ENCODE measurements around the gene CASP9.

DNA sequence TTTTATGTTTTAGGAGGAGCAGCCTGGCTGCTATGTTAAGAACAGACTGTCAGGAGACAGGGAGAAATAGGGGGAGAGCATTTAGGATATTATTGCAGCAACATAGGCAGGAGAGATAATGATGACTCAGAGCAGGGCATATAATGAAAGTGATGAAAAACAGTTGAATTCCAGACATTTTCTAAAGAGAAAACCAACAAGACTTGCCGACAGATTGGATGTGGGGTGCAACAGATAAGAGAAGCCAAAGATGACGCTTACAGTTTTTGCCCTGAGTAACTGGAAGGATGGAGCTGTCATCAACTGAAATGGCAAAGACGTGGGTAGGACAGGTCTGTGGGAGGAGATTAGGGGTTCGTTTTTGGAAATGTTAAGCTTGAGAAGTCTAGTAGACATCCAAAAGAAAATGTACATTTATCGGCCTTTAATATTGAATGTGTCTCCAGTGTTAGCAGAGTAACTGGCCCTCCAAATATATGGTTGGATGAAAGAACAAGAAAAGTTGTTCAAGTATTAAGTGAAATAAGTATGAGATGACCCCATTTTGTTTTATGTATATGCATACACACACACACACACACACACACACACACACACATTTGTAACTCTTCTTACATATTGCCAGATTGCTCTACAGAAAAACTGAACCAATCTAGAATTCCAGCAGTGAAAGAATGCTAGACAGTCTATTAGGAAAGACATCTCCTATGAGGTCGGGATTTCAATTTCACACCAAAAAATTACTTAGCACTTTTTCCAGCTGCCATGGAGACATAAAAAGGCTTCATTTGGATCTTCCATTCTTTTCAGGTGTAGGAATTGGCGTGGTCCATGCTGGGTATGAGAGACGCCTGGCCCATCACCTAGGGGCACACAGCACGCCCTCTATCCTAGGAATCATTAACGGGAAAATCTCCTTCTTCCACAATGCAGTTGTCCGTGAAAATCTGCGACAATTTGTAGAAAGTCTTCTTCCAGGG is 19.9 kb upstream of the CASP9 start:
- TF ChIP-seq, protein P1, sequence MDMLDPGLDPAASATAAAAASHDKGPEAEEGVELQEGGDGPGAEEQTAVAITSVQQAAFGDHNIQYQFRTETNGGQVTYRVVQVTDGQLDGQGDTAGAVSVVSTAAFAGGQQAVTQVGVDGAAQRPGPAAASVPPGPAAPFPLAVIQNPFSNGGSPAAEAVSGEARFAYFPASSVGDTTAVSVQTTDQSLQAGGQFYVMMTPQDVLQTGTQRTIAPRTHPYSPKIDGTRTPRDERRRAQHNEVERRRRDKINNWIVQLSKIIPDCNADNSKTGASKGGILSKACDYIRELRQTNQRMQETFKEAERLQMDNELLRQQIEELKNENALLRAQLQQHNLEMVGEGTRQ (CRISPR knock-in tag; IDR thresholded peaks at IDR 0.05): no peak
- TF ChIP-seq, protein P2, sequence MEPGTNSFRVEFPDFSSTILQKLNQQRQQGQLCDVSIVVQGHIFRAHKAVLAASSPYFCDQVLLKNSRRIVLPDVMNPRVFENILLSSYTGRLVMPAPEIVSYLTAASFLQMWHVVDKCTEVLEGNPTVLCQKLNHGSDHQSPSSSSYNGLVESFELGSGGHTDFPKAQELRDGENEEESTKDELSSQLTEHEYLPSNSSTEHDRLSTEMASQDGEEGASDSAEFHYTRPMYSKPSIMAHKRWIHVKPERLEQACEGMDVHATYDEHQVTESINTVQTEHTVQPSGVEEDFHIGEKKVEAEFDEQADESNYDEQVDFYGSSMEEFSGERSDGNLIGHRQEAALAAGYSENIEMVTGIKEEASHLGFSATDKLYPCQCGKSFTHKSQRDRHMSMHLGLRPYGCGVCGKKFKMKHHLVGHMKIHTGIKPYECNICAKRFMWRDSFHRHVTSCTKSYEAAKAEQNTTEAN (CRISPR knock-in tag; IDR thresholded peaks at IDR 0.05): no peak
- no peak for TF ChIP-seq CTCF (IDR thresholded peaks at IDR 0.05)
